Measurements from ENCODE around the gene GPR32. TPM values are rescaled to one million over a fixed set of nuclear protein-coding genes. Genes with fewer than 3 reads are reported as not detected.
"Not testable (repeated sequence)": the region's sequence is repeated elsewhere in the genome, so short reads cannot be mapped to it uniquely, and the experiment has no call there.

GPR32 gene
- total RNA-seq, 1 donor from 2014 or later, result not detected

GRCh38 chr19:50779504-50780457 is 9.5 kb downstream of the GPR32 start:
- DNase-seq (ENCODE audit: extremely low read depth, low read depth, low spot score), result no peak

- DNase-seq (ENCODE audit: extremely low read depth, low read depth, low spot score), result no peak
These were observed 10.6 kb downstream of the GPR32 start for GRCh38 chr19:50780753-50781435.

DNA sequence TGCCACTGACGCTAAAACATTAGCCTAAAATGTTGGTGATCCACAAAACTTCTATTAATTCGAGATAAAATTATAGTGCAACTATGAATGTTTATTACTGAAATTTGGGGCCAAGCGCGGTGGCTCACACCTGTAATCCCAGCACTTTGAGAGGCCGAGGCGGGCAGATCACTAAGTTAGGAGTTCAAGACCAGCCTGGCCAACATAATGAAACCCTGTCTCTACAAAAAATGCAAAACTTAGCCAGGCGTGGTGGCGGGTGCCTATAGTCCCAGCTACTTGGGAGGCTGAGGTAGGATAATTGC is 13.5 kb downstream of the GPR32 start:
- not testable (repeated sequence) for DNase-seq (ENCODE audit: extremely low read depth, low read depth, low spot score)

DNA sequence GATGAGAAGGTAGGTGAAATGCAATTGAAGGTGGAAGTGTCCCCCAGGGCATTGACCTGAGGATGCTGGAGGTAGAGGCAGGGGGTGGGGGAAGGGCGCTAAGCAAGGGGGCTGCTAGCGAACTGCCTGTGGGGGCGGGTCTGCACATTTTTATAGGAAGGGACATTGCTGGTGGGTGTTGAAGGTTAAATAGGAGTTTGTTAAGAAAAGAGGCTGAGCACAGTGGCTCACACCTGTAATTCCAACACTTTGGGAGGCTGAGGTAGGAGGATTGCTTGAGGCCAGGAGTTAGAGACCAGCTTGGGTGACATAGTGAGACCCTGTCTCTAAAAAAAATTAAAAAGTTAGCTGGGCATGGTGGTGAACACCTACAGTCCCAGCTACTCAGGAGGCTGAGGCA is 14.4 kb downstream of the GPR32 start:
- no peak for DNase-seq (ENCODE audit: extremely low read depth, low read depth, low spot score)

GRCh38 chr19:50785329-50785728 is 15.1 kb downstream of the GPR32 start:
- no peak for DNase-seq (ENCODE audit: extremely low read depth, low read depth, low spot score)

- DNase-seq (ENCODE audit: extremely low read depth, low read depth, low spot score), result no peak
These were observed 20.1 kb downstream of the GPR32 start, which contains the start of gene ACP4 for GRCh38 chr19:50790396-50790795. Gene ACP4, plus strand, starts transcription at chr19:50790415. Its CDS starts 0 bp downstream, at chr19:50790415.

- DNase-seq (ENCODE audit: extremely low read depth, low read depth, low spot score), result no peak
These were observed 20.7 kb downstream of the GPR32 start for GRCh38 chr19:50790922-50791467.

GRCh38 chr19:50791594-50792271 is 21.5 kb downstream of the GPR32 start:
- no peak for DNase-seq (ENCODE audit: extremely low read depth, low read depth, low spot score)

- no peak for DNase-seq (ENCODE audit: extremely low read depth, low read depth, low spot score)
These were observed 22.3 kb downstream of the GPR32 start for GRCh38 chr19:50792272-50793250.

DNA sequence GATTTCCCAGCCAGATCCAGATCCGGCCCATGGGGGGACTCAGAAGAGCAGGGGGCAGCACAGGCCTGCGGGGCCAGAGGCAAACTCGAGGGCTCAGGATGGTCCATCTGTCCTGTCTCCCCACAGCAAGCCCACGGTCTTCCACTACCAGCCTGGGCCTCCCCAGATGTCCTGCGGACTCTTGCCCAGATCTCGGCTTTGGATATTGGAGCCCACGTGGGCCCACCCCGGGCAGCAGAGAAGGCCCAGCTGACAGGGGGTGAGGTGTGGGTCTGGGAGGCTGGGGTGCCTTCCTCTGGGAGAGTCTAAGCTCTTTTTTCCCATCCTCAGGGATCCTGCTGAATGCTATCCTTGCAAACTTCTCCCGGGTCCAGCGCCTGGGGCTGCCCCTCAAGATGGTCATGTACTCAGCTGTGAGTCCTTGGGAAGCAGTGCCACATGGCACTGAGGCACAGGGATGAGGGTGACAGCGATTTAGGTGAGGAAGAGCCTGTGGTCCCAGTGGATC is 23.3 kb downstream of the GPR32 start:
- DNase-seq (ENCODE audit: extremely low read depth, low read depth, low spot score), result no peak

GRCh38 chr19:50794074-50794875 is 24.0 kb downstream of the GPR32 start:
- no peak for DNase-seq (ENCODE audit: extremely low read depth, low read depth, low spot score)

- DNase-seq (ENCODE audit: extremely low read depth, low read depth, low spot score), result no peak
These were observed 24.8 kb downstream of the GPR32 start for GRCh38 chr19:50794876-50795663.

GRCh38 chr19:50795664-50796073 is 25.4 kb downstream of the GPR32 start:
- no peak for DNase-seq (ENCODE audit: extremely low read depth, low read depth, low spot score)

DNA sequence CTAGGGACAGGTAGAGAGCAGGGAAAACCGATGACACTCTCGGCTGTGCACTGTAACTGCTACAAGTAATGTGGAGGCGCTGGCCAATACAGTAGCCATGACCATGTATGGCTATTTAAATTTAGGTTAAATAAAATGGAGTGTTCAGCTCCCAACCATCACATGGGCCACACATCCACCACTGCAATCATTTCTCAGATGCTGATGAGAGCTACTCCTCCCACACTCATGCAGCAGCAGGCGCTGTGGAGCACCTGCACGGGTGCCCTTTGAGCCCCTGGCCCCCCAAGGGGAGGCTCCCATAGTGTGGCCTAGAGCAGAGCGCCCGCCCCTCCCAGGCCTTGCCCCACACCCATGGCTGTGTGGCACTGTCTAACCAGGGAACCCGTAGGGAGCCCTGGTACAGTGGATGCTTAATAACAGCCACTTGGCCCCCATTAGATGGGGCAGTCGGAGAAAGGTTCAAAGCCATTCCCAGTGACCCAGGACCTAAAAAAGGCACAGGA is 25.9 kb downstream of the GPR32 start:
- DNase-seq (ENCODE audit: extremely low read depth, low read depth, low spot score), result no peak

DNA sequence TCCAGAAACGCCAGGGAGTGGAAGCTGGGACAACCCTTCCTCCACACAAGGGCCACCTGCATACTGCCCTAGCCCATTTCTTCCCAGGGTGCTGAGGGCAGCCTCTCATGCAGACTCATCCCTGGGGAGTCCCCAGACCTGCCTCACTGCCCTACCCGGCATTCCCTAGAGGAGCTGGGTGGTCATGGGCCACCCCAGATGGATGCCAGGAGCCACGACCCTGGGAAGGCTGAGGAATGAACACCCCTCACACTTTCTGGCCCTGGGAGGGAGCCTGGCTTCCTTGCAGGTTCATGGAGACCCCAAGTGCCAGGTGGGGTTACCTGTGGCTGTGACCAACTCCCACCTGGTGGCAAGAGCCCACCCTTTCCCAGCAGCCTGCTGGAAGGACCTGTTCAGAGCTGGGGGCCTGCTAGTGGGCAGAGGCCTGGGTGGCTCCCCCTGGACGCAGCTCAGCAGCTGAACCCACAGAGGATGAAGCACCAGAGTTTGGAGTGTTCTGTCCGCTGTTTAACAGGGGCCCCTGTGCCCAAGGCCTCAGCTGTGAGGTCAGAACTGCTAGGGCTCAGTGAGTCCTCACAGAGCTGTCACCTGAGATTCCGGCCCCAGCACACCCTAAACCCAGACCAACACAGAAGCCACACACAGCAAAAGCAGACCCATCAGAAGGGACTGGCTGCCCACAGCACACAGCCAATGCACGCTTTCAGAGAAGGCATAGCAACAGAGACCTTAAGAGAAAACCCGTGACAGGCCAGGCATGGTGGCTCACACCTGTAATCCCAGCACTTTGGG is 26.6 kb downstream of the GPR32 start:
- no peak for DNase-seq (ENCODE audit: extremely low read depth, low read depth, low spot score)

- no peak for DNase-seq (ENCODE audit: extremely low read depth, low read depth, low spot score)
These were observed 27.1 kb downstream of the GPR32 start for GRCh38 chr19:50797429-50797780.
